ENCODE measurements around the gene GOLGB1.

DNA sequence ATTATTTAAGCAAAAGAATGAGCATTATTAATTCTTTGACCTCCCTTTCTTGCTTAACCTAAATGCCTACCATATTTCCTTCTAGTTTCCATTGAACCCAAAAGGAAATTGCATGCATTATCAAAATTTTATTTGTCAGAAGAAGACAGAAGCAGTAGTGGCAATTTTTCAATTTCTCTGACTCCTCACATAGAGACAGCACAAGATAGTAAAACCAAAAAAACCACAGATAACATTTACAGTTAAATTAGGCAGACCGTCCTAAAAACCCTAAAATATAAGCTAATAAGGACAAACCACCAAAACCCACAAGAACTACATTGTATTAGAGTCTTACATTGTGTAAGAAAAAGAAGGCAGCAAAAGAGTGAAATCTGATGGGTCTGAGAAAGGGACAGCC, 27.1 kb downstream of the GOLGB1 start:
- TF ChIP-seq CTCF (conservative IDR thresholded peaks at IDR 0.05; ENCODE audit: low read depth, low read length) (no peak), CHD1 (IDR thresholded peaks at IDR 0.05; ENCODE audit: low read depth, low read length) (no peak), RAD21 (IDR thresholded peaks at IDR 0.05; ENCODE audit: low read length) (no peak), SMC3 (IDR thresholded peaks at IDR 0.05; ENCODE audit: low read depth, low read length) (no peak)
